Measurements from ENCODE around the gene METTL21C.

The METTL21C gene

GRCh38 chr13:102694937-102695336 is at the start of gene METTL21C:
TSS of gene METTL21C (minus strand) at chr13:102695044. CDS start at chr13:102694498, 546 bp downstream.
- DNase-seq (ENCODE audit: low spot score) = no peak

GRCh38 chr13:102742506-102742905 is 47.7 kb upstream of the METTL21C start:
- DNase-seq (ENCODE audit: low spot score) = no peak

GRCh38 chr13:102742101-102742500 is 47.3 kb upstream of the METTL21C start:
- DNase-seq (ENCODE audit: low spot score) = no peak

GRCh38 chr13:102729560-102730270 is 34.9 kb upstream of the METTL21C start:
- DNase-seq (ENCODE audit: low spot score) = peak; percentile 92

- no peak for DNase-seq (ENCODE audit: low spot score)
These were observed 31.6 kb upstream of the METTL21C start for GRCh38 chr13:102726430-102726829.

- peak; percentile 58 for DNase-seq (ENCODE audit: low spot score)
These were observed 30.1 kb upstream of the METTL21C start for GRCh38 chr13:102724923-102725322.

- DNase-seq (ENCODE audit: low spot score) = no peak
These were observed 27.0 kb upstream of the METTL21C start for GRCh38 chr13:102721800-102722231.

- DNase-seq (ENCODE audit: low spot score) = no peak
These were observed 23.9 kb upstream of the METTL21C start for GRCh38 chr13:102718746-102719145.

- no peak for DNase-seq (ENCODE audit: low spot score)
These were observed 20.6 kb upstream of the METTL21C start for GRCh38 chr13:102715447-102715846.

- no peak for DNase-seq (ENCODE audit: low spot score)
These were observed 15.4 kb upstream of the METTL21C start for GRCh38 chr13:102710261-102710679.

- no peak for DNase-seq (ENCODE audit: low spot score)
These were observed 14.7 kb upstream of the METTL21C start for GRCh38 chr13:102709536-102709935.

GRCh38 chr13:102708991-102709390 is 14.1 kb upstream of the METTL21C start:
- DNase-seq (ENCODE audit: low spot score) = no peak

GRCh38 chr13:102708211-102708610 is 13.4 kb upstream of the METTL21C start:
- no peak for DNase-seq (ENCODE audit: low spot score)

- peak; percentile 65 for DNase-seq (ENCODE audit: low spot score)
These were observed 12.6 kb upstream of the METTL21C start for GRCh38 chr13:102707467-102707866.

- no peak for DNase-seq (ENCODE audit: low spot score)
These were observed 9.6 kb upstream of the METTL21C start for GRCh38 chr13:102704238-102705058.

- no peak for DNase-seq (ENCODE audit: low spot score)
These were observed 8.8 kb upstream of the METTL21C start for GRCh38 chr13:102703726-102704035.

GRCh38 chr13:102702965-102703725 is 8.3 kb upstream of the METTL21C start:
- DNase-seq (ENCODE audit: low spot score) = no peak

GRCh38 chr13:102701331-102701730 is 6.5 kb upstream of the METTL21C start:
- no peak for DNase-seq (ENCODE audit: low spot score)

- DNase-seq (ENCODE audit: low spot score) = no peak
These were observed 5.5 kb upstream of the METTL21C start for GRCh38 chr13:102700088-102701031.

- DNase-seq (ENCODE audit: low spot score) = no peak
These were observed 4.7 kb upstream of the METTL21C start for GRCh38 chr13:102699504-102699903.

GRCh38 chr13:102698649-102698980 is 3.8 kb upstream of the METTL21C start:
- DNase-seq (ENCODE audit: low spot score) = no peak
